Measurements from ENCODE around the gene PLAC9. TPM values are rescaled to one million over a fixed set of nuclear protein-coding genes. Genes with fewer than 3 reads are reported as not detected.
"Not testable (repeated sequence)": the region's sequence is repeated elsewhere in the genome, so short reads cannot be mapped to it uniquely, and the experiment has no call there.

Gene PLAC9
- total RNA-seq, 1 donor from 2014 or later: 45.2 TPM

GRCh38 chr10:80136134-80136571 is 3.6 kb downstream of the PLAC9 start:
- ATAC-seq (peak; percentile 78), DNase-seq (ENCODE audit: missing footprints) (peak; percentile 96)
- intact Hi-C loops (cut with DNase I): loop anchor here (5.0 kb wide), 1 partner anchor 79 kb away; no protein-coding TSS in a partner anchor

GRCh38 chr10:80137031-80137862 is 4.7 kb downstream of the PLAC9 start:
- peak; percentile 75 for ATAC-seq
- peak; percentile 82 for DNase-seq (ENCODE audit: missing footprints)
- intact Hi-C loops (cut with DNase I): loop anchor here (5.0 kb wide), 1 partner anchor 80 kb away; no protein-coding TSS in a partner anchor

- no peak for ATAC-seq
- intact Hi-C loops (cut with DNase I): loop anchor here (5.0 kb wide), 1 partner anchor 81 kb away; no protein-coding TSS in a partner anchor
- DNase-seq (ENCODE audit: missing footprints): no peak
These were observed 5.4 kb downstream of the PLAC9 start for GRCh38 chr10:80137920-80138319.

GRCh38 chr10:80139265-80139664 is 6.7 kb downstream of the PLAC9 start:
- ATAC-seq: no peak
- intact Hi-C loops (cut with DNase I): loop anchor here (5.0 kb wide), 1 partner anchor 82 kb away; no protein-coding TSS in a partner anchor
- DNase-seq (ENCODE audit: missing footprints): no peak

- ATAC-seq (no peak), DNase-seq (ENCODE audit: missing footprints) (no peak)
- intact Hi-C loops (cut with DNase I): no loop called here
These were observed 7.7 kb downstream of the PLAC9 start for GRCh38 chr10:80140251-80140650.

GRCh38 chr10:80141696-80142460 is 9.3 kb downstream of the PLAC9 start:
- DNase-seq (ENCODE audit: missing footprints): no peak
- intact Hi-C loops (cut with DNase I): no loop called here
- ATAC-seq: no peak

GRCh38 chr10:80144067-80144695 is 11.7 kb downstream of the PLAC9 start:
- intact Hi-C loops (cut with DNase I): loop anchor here (1.0 kb wide), 1 partner anchor 78 kb away; no protein-coding TSS in a partner anchor
- no peak for DNase-seq (ENCODE audit: missing footprints)
- peak; percentile 32 for ATAC-seq

- intact Hi-C loops (cut with DNase I): loop anchor here (1.0 kb wide), 1 partner anchor 78 kb away; no protein-coding TSS in a partner anchor
These were observed 12.2 kb downstream of the PLAC9 start for GRCh38 chr10:80144696-80145131.

GRCh38 chr10:80145406-80146308 is 13.1 kb downstream of the PLAC9 start:
- intact Hi-C loops (cut with DNase I); DNase-seq (ENCODE audit: missing footprints): not testable (repeated sequence)
- peak; percentile 17 for ATAC-seq

More at GRCh38 chr10:80144696-80145131, 12.2 kb downstream of the PLAC9 start:
- no peak for DNase-seq (ENCODE audit: missing footprints)
- peak; percentile 11 for ATAC-seq

- intact Hi-C loops (cut with DNase I): no loop called here
- ATAC-seq: no peak
- DNase-seq (ENCODE audit: missing footprints): no peak
These were observed 14.4 kb downstream of the PLAC9 start for GRCh38 chr10:80146918-80147317.

GRCh38 chr10:80148166-80148805 is 15.8 kb downstream of the PLAC9 start:
- intact Hi-C loops (cut with DNase I): no loop called here
- DNase-seq (ENCODE audit: missing footprints) (peak; percentile 21), ATAC-seq (no peak)

GRCh38 chr10:80149123-80149522 is 16.6 kb downstream of the PLAC9 start:
- DNase-seq (ENCODE audit: missing footprints) (no peak), ATAC-seq (no peak)
- intact Hi-C loops (cut with DNase I): no loop called here

GRCh38 chr10:80150172-80150571 is 17.6 kb downstream of the PLAC9 start:
- DNase-seq (ENCODE audit: missing footprints) (no peak), ATAC-seq (no peak)
- intact Hi-C loops (cut with DNase I): no loop called here

GRCh38 chr10:80152820-80153219 is 20.3 kb downstream of the PLAC9 start:
- intact Hi-C loops (cut with DNase I): no loop called here
- DNase-seq (ENCODE audit: missing footprints): no peak

GRCh38 chr10:80153460-80153859 is 20.9 kb downstream of the PLAC9 start:
- DNase-seq (ENCODE audit: missing footprints) (no peak), ATAC-seq (no peak)
- intact Hi-C loops (cut with DNase I): no loop called here

More at GRCh38 chr10:80152820-80153219, 20.3 kb downstream of the PLAC9 start:
- no peak for ATAC-seq

GRCh38 chr10:80154626-80154977 is 22.1 kb downstream of the PLAC9 start:
- intact Hi-C loops (cut with DNase I): no loop called here
- DNase-seq (ENCODE audit: missing footprints) (no peak), ATAC-seq (no peak)

GRCh38 chr10:80154978-80155695 is 22.6 kb downstream of the PLAC9 start:
- intact Hi-C loops (cut with DNase I): no loop called here
- DNase-seq (ENCODE audit: missing footprints) (no peak), ATAC-seq (no peak)
